ENCODE data around the gene TPR.
"Not testable (repeated sequence)": the region's sequence is repeated elsewhere in the genome, so short reads cannot be mapped to it uniquely, and the experiment has no call there.

TPR gene

GRCh38 chr1:186375152-186375928, at the start of gene TPR, which contains the start of gene ODR4:
Gene TPR (minus strand): TSS chr1:186375253. CDS start chr1:186375028, 225 bp downstream.
Gene ODR4 (plus strand): TSS chr1:186375838. CDS start chr1:186379786, 3,948 bp downstream.
- DNase-seq, result peak; percentile 100

GRCh38 chr1:186424539-186424938, 49.5 kb upstream of the TPR start:
- peak; percentile 35 for DNase-seq

- DNase-seq, result no peak
Observed at GRCh38 chr1:186421446-186421845, 46.4 kb upstream of the TPR start.

GRCh38 chr1:186420923-186421322, 45.9 kb upstream of the TPR start:
- DNase-seq, result peak; percentile 61

- DNase-seq, result no peak
Observed at GRCh38 chr1:186420311-186420710, 45.3 kb upstream of the TPR start.

- DNase-seq, result no peak
Observed at GRCh38 chr1:186418503-186418902, 43.5 kb upstream of the TPR start.

GRCh38 chr1:186413319-186413718, 38.3 kb upstream of the TPR start:
- DNase-seq, result no peak

GRCh38 chr1:186409091-186409490, 34.0 kb upstream of the TPR start:
- DNase-seq, result no peak

- DNase-seq, result peak; percentile 87
Observed at GRCh38 chr1:186404454-186405051, 29.5 kb upstream of the TPR start.

- DNase-seq, result no peak
Observed at GRCh38 chr1:186403632-186404031, 28.6 kb upstream of the TPR start.

GRCh38 chr1:186401446-186401845, 26.4 kb upstream of the TPR start:
- DNase-seq, result not testable (repeated sequence)

- not testable (repeated sequence) for DNase-seq
Observed at GRCh38 chr1:186392711-186393110, 17.7 kb upstream of the TPR start.

- no peak for DNase-seq
Observed at GRCh38 chr1:186391841-186392240, 16.8 kb upstream of the TPR start.

GRCh38 chr1:186390925-186391324, 15.9 kb upstream of the TPR start:
- DNase-seq, result no peak

- no peak for DNase-seq
Observed at GRCh38 chr1:186386725-186387383, 11.8 kb upstream of the TPR start.

GRCh38 chr1:186375929-186376319, 871 bp upstream of the TPR start:
- no peak for DNase-seq

- peak; percentile 78 for DNase-seq
Observed at GRCh38 chr1:186374303-186375151, 526 bp downstream of the TPR start.

GRCh38 chr1:186347837-186348691, 27.0 kb downstream of the TPR start:
- not testable (repeated sequence) for DNase-seq

- no peak for DNase-seq
Observed at GRCh38 chr1:186340772-186341171, 34.3 kb downstream of the TPR start.

GRCh38 chr1:186337554-186337953, 37.5 kb downstream of the TPR start:
- no peak for DNase-seq

GRCh38 chr1:186330758-186331157, 44.3 kb downstream of the TPR start:
- no peak for DNase-seq

GRCh38 chr1:186327331-186327730, 47.7 kb downstream of the TPR start:
- no peak for DNase-seq

All from OCI-M1 (cell line).